SJCRH30 (cell line): Measurements from ENCODE around the gene KCND3. TPM values are rescaled to one million over a fixed set of nuclear protein-coding genes. Genes with fewer than 3 reads are reported as not detected.

Experiments
- DNase-seq, 2 experiments: peaks; one replicate each; pipeline ENCODE4 v3.0.0-alpha.2; 2015 to 2020
- H3K27ac ChIP-seq: fragments of 250-450 bp; sonication (Bioruptor Pico); 2 replicates; pipeline ENCODE4 v1.5.1; 2020; ENCODE audit warnings: mild to moderate bottlenecking, moderate library complexity
- H3K27me3 ChIP-seq: fragments of 250-450 bp; sonication (Bioruptor Pico); 2 replicates; pipeline ENCODE4 v1.5.1; 2020; ENCODE audit warnings: mild to moderate bottlenecking, moderate library complexity
- H3K36me3 ChIP-seq: fragments of 250-450 bp; sonication (Bioruptor Pico); 2 replicates; pipeline ENCODE4 v1.5.1; 2020; ENCODE audit warnings: mild to moderate bottlenecking, moderate library complexity
- H3K4me1 ChIP-seq: fragments of 250-450 bp; sonication (Bioruptor Pico); 2 replicates; pipeline ENCODE4 v1.5.1; 2020; ENCODE audit warnings: mild to moderate bottlenecking, moderate library complexity
- H3K4me3 ChIP-seq: fragments of 250-450 bp; sonication (Bioruptor Pico); 2 replicates; pipeline ENCODE4 v1.5.1; 2020; ENCODE audit warnings: mild to moderate bottlenecking, moderate library complexity
- H3K9me3 ChIP-seq: fragments of 250-450 bp; sonication (Bioruptor Pico); replicated peaks from 2 replicates; pipeline ENCODE4 v1.5.1; 2020; ENCODE audit warnings: mild to moderate bottlenecking, moderate library complexity
- total RNA-seq: library from RNA; depleted of rRNA; stranded (reverse); fragments of >200 nt; shearing (Covaris generic); gene quantifications from 2 replicates; pipeline ENCODE4 v1.2.3, GENCODE V29; 2014

Gene KCND3
- total RNA-seq, 1 experiment from 2014 or later = 5.1 TPM

DNA sequence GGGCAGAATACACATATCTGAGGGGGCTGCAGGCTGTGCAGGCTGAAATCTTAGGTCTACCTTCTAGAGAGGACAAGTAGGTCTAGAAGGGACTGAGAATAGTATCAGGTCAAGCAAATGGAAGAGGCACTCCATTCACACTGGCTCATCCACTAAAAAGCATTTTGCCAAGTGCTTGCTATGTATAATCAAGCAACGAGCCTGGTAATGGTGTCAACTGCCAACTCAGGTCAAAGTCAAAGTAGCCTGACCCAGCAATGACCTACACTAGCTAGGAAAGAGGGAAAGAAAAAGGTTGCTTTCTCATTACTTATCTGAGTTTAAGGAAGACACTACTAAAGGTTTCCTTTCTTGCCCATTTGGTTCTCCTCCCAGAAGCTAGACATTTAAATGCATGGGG lies 10.8 kb downstream of the KCND3 start:
- no peak for DNase-seq
- no peaks in the 10 kb centered on the region for H3K27me3 ChIP-seq
- no peaks in the 10 kb centered on the region for H3K9me3 ChIP-seq
- H3K4me3 ChIP-seq = no peak overlapping the region
- H3K27ac ChIP-seq = no peak overlapping the region
- H3K36me3 ChIP-seq = peaks cover 7% of the 10 kb centered on the region; the same call in 1 of the 2 replicates
- H3K4me1 ChIP-seq = peaks cover 21% of the 10 kb centered on the region

DNA sequence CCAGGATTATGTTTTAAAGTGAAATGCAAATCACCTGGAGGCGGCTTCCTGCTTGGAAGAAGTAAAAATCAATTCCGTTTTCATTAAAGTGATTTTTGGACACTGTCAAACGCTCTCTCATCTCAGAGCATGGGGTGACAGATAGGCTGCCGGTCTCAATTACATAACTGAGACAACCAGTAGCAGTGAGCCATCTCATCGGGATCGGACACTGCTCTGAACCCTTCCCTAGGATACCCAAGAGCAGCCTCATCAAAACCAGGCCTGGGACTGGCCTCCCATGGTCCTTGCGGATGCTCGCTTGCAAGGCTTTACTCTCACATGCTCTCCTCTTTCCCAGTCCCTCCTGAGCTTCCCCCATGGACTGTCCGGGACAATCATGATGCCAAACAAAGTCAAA lies 12.1 kb downstream of the KCND3 start:
- H3K4me1 ChIP-seq = peaks cover 21% of the 10 kb centered on the region
- H3K4me3 ChIP-seq = no peak overlapping the region
- no peak for DNase-seq
- H3K27ac ChIP-seq = no peak overlapping the region
- peaks cover 7% of the 10 kb centered on the region; the same call in 1 of the 2 replicates for H3K36me3 ChIP-seq
- 0 out of 2 replicates have a peak, but pooled peaks cover 3% of the 10 kb centered on the region for H3K9me3 ChIP-seq
- no peaks in the 10 kb centered on the region for H3K27me3 ChIP-seq

DNA sequence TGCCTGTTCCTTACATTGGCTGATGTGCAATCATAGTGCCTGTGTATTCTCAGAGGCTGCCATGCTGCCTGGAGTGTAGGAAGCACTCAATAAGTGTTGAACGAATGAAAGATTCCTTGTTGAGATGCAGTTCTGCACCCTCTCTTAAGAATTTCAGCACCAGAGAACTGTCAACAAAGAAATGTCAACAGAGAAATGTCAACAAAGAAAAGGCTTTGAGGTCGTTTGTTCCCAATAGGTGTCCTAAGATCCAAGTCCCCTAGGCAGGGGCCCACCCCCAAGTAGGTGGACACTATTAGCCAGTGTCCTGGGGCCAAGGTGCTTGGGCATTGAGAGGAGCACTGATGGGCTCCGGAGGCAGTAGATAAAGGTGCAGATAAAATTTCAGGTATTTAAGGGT lies 12.6 kb downstream of the KCND3 start:
- DNase-seq = no peak
- Histone ChIP-seq H3K27ac (no peak overlapping the region), H3K4me3 (no peak overlapping the region), H3K36me3 (peaks cover 5% of the 10 kb centered on the region; the same call in 1 of the 2 replicates), H3K9me3 (0 out of 2 replicates have a peak, but pooled peaks cover 3% of the 10 kb centered on the region), H3K27me3 (no peaks in the 10 kb centered on the region), H3K4me1 (peaks cover 21% of the 10 kb centered on the region)

DNA sequence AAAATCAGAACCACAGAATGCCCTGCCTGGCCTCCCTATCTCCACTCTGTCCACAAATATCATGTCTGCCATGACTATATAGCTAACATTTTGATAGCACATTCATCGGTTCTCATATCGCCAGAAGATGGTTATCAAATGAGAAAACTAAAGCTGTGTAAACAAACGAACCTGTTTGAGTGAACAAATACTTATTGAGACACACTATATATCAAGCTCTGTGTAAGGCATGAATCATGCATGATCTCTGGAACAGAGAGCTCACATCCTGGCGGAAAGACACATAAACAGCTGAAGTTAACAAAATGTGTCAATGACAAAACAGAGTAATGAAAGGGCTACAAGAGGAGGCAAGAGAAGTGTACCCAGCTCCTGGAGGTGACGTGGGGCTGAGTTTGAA lies 13.1 kb downstream of the KCND3 start:
- Histone ChIP-seq H3K27ac (no peak overlapping the region), H3K4me3 (no peak overlapping the region), H3K9me3 (0 out of 2 replicates have a peak, but pooled peaks cover 3% of the 10 kb centered on the region), H3K27me3 (no peaks in the 10 kb centered on the region), H3K36me3 (0 out of 2 replicates have a peak, but pooled peaks cover 2% of the 10 kb centered on the region), H3K4me1 (peaks cover 18% of the 10 kb centered on the region)
- DNase-seq = no peak

DNA sequence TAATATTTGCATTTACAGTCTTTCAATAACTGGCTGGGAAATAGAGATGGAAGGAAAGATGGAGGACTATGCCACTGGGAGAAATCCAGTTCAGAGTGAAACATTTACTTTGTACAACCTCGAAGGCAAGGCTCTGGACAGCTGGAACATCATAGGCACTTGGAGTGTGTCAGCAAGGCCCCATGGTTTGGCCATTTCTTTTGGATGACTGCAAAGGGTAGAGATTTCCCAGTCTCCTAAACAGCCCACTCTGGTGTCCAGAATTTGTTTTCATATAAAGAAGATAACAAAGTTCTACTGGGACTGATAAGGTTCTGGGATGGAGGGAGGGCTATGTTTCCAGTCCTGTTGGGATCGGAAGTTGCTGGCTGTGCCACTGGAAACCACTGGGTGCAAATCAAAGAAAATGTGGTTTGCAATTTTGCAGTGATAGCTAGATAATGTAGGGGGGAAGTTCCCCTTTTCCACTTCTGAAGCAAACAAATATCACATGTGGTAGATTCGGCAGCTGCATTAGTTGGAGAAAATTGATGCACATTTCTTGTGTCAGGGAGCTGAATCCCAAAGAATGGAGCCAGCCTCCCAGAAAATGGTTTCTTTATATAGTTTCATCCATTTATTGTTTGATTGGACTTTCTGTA lies 16.2 kb downstream of the KCND3 start:
- Histone ChIP-seq H3K9me3 (0 out of 2 replicates have a peak, but pooled peaks cover 3% of the 10 kb centered on the region), H3K27me3 (no peaks in the 10 kb centered on the region), H3K27ac (no peak overlapping the region), H3K4me3 (no peak overlapping the region), H3K4me1 (no peaks in the 10 kb centered on the region), H3K36me3 (peaks cover 2% of the 10 kb centered on the region; the same call in 1 of the 2 replicates)
- DNase-seq = no peak

DNA sequence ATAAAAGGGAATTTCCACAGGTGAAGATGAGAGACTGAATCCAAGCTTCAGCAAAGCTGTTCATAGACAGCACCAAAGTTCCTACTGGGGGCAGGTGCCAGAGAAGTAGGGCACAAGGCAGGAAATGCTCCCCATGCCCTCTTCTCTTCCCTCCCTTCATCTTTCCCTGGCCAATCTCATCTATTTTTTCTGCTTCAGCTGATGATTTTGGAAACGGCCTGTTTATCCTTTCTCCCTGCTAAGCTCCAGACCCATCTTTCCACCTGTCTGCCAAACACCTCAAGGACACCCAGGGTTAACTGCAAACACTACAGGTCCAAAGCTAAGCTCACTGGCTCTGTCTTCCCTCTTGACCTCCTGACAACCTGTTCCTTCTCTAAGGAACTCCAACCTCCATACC lies 18.1 kb downstream of the KCND3 start:
- H3K27me3 ChIP-seq = no peaks in the 10 kb centered on the region
- no peak overlapping the region for H3K27ac ChIP-seq
- H3K4me3 ChIP-seq = no peak overlapping the region
- 0 out of 2 replicates have a peak, but pooled peaks cover 3% of the 10 kb centered on the region for H3K9me3 ChIP-seq
- H3K36me3 ChIP-seq = peaks cover 2% of the 10 kb centered on the region; the same call in 1 of the 2 replicates
- no peaks in the 10 kb centered on the region for H3K4me1 ChIP-seq
- DNase-seq = no peak

DNA sequence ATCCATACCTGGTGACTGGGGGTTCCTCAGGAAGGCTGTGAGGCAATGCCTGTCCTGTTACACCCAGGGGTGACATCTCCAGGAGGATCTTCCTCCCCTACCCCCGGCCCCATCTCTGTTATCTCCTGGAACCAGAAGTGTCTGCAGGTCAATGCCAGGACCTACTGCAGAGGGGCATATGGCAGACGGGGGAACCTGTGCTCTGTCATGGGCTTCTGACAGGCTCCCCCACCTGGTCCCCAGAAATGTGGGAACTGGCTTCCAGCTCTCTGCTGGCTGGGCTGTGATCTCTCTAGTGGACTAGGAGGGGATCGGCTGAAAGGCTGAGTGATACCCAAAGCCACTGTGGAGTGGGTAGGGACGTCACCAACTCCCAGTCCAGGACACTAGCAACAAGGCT lies 21.0 kb downstream of the KCND3 start:
- Histone ChIP-seq H3K27me3 (no peaks in the 10 kb centered on the region), H3K36me3 (no peaks in the 10 kb centered on the region; the same call in 1 of the 2 replicates)

DNA sequence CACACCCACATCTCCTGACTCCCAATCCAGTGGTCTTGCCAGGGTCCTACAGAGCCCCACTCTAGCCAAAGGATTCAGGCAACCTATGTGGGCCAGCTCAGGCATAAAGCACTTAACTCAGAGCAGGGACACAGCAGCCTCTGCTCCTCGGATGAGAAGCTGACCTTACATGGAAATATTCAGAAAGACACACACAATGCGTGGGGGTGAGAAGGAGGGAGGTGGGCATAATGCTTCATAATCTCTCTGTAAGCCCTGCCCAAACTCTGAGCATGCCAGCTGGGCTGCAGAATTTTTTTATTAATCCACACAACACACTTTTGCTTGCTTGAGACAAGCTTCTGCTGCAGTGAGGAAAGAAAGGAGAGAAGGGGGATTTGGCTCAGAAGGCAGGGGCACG lies 21.6 kb downstream of the KCND3 start:
- DNase-seq = no peak
- Histone ChIP-seq H3K4me3 (no peak overlapping the region), H3K27ac (no peak overlapping the region), H3K27me3 (no peaks in the 10 kb centered on the region), H3K36me3 (no peaks in the 10 kb centered on the region; the same call in 1 of the 2 replicates), H3K9me3 (0 out of 2 replicates have a peak, but pooled peaks cover 2% of the 10 kb centered on the region), H3K4me1 (no peaks in the 10 kb centered on the region)

More for the DNA sequence above, 21.0 kb downstream of the KCND3 start:
- H3K9me3 ChIP-seq = 0 out of 2 replicates have a peak, but pooled peaks cover 3% of the 10 kb centered on the region
- no peaks in the 10 kb centered on the region for H3K4me1 ChIP-seq
- H3K27ac ChIP-seq = no peak overlapping the region
- H3K4me3 ChIP-seq = no peak overlapping the region
- no peak for DNase-seq

DNA sequence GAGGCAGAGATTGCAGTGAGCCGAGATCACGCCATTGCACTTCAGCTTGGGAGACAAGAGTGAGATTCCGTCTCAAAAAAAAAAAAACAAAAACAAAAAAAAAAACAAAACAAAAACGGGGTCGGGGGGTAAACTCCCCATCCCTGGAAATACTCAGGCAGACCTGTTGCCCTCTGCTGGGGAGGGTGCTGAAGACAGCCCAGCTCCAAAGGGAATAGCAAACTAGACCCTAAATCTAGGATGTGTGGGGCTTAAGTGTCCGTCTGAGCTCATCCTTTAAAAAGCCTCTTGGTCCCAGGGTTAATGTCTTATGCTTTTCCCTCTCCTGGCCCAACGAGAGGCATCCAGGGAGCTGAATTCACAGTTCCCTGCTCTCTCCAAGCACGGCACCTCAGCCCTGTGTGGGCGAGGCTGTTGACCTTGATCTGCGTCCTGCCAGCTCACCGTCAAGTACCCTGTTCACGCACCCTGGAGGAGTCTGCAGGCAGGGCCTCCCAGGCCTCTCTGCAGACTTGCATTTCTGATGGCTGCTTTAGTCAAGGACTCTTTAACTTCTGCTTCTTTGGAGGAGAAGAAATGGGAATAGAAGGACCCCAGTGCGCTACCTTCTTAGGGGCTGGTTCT lies 22.3 kb downstream of the KCND3 start:
- Histone ChIP-seq H3K27me3 (no peaks in the 10 kb centered on the region), H3K9me3 (no peaks in the 10 kb centered on the region), H3K4me3 (no peak overlapping the region)

DNA sequence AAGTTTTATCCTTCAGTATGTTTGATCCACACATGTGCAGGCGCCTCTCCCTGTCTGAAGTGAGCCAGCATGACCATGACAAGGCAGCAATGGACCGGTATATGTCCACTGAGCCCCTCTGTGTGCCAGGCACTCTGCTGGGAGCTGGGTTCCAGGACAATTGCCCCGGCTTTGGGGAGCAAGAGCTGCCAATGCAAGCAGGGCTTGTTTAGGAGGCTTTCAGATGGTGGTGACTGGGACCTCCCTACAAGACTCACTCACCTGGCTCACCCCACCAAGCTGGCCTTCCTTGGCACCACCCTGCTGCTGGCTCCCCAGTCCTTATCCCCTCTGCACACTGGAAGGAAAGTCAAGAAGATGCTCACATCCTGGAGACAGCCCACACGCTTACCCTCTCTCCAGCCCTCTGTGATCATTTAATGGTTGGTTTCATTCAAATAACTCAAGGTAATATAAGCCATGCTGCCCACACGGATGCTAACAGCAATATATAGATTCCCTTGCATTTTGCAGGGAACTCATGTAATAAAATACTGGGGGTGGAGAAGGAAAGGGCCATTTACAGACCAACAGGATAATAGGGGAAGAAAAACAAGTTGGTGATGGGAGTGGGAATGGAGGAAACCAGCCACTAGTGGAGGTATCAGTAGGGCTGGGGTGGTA lies 23.6 kb downstream of the KCND3 start:
- Histone ChIP-seq H3K4me3 (no peak overlapping the region), H3K27me3 (no peaks in the 10 kb centered on the region), H3K9me3 (no peaks in the 10 kb centered on the region), H3K36me3 (no peaks in the 10 kb centered on the region; the same call in 1 of the 2 replicates), H3K27ac (no peak overlapping the region), H3K4me1 (no peaks in the 10 kb centered on the region)
- no peak for DNase-seq

More for the DNA sequence above, 22.3 kb downstream of the KCND3 start:
- no peak for DNase-seq
- Histone ChIP-seq H3K36me3 (no peaks in the 10 kb centered on the region; the same call in 1 of the 2 replicates), H3K4me1 (no peaks in the 10 kb centered on the region), H3K27ac (no peak overlapping the region)

DNA sequence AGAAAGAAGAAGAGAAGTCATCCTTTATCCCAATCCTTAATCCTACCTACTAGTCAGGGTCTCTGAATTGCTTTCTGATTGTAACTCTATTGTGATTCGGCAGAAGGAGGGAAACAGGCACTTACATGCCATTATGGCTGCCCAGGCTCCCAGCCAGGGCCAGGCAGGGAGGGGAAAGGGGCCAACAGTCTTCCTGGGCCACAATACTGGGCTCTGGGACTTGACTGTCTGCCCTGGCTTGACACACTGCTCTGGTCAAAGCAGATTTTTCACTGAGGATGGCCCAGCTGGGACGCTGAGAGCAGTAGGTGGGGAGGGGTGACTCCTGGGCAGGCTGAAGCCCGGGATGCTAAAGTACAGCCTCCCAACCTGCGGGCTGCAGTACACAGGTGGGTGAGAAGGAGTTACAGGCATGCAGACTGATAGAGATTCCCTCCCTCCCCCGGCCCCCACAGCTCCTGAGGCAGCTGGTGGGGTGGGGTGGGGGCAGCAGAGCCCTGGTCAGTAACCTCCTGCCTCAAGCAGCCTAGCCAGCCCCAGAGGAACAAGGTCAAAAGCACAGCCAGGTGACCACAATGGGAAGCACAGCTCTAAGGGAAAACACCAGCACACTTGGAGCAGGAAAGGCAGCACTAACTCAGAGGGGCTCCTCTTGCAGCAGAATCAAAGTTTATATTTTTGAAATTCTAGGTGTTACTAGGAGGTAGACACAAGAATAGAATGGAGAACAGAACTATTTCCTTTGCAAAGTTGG lies 25.3 kb downstream of the KCND3 start:
- H3K36me3 ChIP-seq = no peaks in the 10 kb centered on the region
- H3K4me1 ChIP-seq = no peaks in the 10 kb centered on the region
- H3K4me3 ChIP-seq = no peak overlapping the region
- DNase-seq = no peak
- H3K9me3 ChIP-seq = no peaks in the 10 kb centered on the region
- H3K27me3 ChIP-seq = no peaks in the 10 kb centered on the region
- H3K27ac ChIP-seq = no peak overlapping the region

DNA sequence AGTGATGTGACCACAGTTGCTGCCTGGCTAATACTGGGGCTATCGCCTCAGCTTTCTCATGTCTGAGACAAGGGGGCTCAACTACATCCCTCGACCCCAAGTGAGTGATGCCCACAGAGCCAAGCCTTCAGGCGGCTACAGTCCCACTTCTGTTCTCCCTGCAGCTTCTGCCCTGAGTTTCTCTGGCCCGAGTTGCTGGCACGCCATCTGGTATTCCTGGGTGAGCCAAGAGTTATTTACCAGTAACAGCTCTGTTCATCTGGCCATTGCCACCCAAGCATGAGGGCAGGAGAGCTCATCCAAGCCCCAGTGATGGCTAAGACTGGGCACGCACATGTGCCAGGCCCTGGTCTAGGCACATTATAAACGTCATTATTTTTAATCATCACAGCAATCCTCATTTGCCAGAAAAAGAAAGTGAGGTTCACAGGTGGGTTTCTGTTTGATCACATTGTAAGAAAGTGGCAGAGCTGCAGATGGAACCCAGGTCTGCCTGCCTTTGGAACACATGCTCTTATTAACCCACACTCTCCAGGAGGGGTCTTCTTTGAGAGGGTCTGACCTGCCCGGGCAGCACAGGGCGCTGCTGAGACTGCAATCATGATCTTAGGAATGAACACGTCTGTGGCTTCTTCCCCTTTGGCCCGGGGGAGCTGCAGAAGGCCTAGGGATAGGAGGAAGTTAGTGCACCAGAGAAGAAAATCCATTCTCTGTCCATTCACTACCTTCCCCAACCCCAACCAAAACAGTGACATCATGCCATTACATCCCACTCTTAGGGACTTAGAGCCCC lies 27.5 kb downstream of the KCND3 start:
- no peak overlapping the region for H3K4me3 ChIP-seq
- no peak for DNase-seq
- H3K9me3 ChIP-seq = no peaks in the 10 kb centered on the region
- H3K36me3 ChIP-seq = no peaks in the 10 kb centered on the region
- H3K4me1 ChIP-seq = no peaks in the 10 kb centered on the region
- no peaks in the 10 kb centered on the region for H3K27me3 ChIP-seq
- H3K27ac ChIP-seq = no peak overlapping the region

DNA sequence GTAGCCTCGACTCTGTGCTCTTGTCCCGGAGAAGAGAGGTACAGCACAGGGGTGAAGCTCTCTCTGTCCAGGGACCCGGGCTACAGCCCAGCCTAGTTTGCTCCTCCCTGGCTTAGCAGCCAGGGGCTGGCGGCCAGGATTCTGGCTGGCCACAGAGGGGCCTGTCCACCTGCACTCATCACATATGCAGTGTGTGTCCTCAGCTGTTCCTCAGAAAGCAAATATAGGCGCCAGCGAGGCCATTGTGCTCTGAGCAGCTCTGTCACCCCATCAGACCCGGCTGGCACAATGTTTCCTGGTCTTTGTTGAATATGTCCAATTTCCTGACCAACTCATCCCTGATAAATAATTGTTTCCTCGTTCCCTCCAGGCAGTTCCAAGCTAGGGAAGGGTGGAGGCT lies 28.5 kb downstream of the KCND3 start:
- no peaks in the 10 kb centered on the region for H3K36me3 ChIP-seq
- no peak overlapping the region for H3K4me3 ChIP-seq
- no peaks in the 10 kb centered on the region for H3K4me1 ChIP-seq
- H3K9me3 ChIP-seq = no peaks in the 10 kb centered on the region
- H3K27ac ChIP-seq = no peak overlapping the region
- DNase-seq = no peak
- no peaks in the 10 kb centered on the region for H3K27me3 ChIP-seq

DNA sequence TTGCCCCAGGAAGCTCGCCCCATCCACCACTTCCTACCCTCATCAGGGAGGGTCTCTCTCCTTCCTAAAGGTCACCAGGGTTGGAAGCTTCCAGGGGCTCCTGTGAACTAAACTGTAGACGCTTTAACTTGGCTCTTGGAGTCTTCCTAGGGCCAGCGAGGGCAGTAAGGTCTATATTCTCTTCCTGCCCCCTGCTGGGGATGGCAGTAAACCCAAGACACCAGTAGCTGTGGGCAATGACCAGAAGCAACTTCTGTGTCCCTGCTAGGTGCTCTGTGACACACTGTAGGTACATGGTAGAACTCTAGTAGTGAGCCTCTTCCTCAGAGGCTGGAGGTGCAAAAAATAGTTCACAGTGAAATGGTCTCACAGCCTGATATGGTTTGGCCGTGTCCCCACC lies 30.0 kb downstream of the KCND3 start:
- Histone ChIP-seq H3K9me3 (no peaks in the 10 kb centered on the region), H3K27ac (no peak overlapping the region), H3K27me3 (no peaks in the 10 kb centered on the region), H3K4me1 (no peaks in the 10 kb centered on the region), H3K4me3 (no peak overlapping the region), H3K36me3 (no peaks in the 10 kb centered on the region)
- DNase-seq = peak in 1 of 2 experiments; percentile 21
